ENCODE data around the gene GHITM.

DNA sequence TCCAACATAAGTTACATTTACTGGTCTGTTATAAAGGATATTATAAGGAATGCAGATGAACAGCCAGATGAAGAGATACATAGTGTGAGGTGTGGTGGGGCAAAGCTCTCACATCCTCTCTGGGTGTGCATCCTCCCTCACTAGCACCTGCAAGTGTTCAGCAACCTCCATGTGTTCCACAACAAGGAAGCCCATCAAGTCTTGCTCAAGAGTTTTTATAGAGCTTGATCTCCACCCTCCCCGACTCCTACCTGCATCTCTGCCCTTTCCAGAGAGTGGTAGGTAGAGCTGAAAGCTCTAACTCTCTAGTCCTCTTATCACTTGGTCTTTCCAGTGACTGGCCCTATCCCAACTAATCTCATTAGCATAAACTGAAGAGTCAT, 12.5 kb upstream of the GHITM start:
- TF ChIP-seq, protein P1, sequence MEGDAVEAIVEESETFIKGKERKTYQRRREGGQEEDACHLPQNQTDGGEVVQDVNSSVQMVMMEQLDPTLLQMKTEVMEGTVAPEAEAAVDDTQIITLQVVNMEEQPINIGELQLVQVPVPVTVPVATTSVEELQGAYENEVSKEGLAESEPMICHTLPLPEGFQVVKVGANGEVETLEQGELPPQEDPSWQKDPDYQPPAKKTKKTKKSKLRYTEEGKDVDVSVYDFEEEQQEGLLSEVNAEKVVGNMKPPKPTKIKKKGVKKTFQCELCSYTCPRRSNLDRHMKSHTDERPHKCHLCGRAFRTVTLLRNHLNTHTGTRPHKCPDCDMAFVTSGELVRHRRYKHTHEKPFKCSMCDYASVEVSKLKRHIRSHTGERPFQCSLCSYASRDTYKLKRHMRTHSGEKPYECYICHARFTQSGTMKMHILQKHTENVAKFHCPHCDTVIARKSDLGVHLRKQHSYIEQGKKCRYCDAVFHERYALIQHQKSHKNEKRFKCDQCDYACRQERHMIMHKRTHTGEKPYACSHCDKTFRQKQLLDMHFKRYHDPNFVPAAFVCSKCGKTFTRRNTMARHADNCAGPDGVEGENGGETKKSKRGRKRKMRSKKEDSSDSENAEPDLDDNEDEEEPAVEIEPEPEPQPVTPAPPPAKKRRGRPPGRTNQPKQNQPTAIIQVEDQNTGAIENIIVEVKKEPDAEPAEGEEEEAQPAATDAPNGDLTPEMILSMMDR (IDR thresholded peaks at IDR 0.05) = no peak
- TF ChIP-seq EP300 (IDR thresholded peaks at IDR 0.05) = no peak
- no peak for TF ChIP-seq POLR2A (IDR thresholded peaks at IDR 0.05)
- TF ChIP-seq POLR2AphosphoS5 (IDR thresholded peaks at IDR 0.05) = no peak
